Measurements from ENCODE around the gene XAB2. TPM values are rescaled to one million over a fixed set of nuclear protein-coding genes. Genes with fewer than 3 reads are reported as not detected.

XAB2 gene
- total and polyA plus RNA-seq, 12 donors: 18.6 to 31.9 (median 22.7) TPM

GRCh38 chr19:7618348-7618747 lies 11.0 kb downstream of the XAB2 start:
- no peaks in the 10 kb centered on the region for H3K27me3 ChIP-seq
- no peaks in the 10 kb centered on the region for H3K9me3 ChIP-seq
- H3K4me1 ChIP-seq: peaks cover 0 to 11% (median 2%) of the 10 kb centered on the region in 9 donors
- H3K36me3 ChIP-seq: peaks cover 0 to 60% (median 38%) of the 10 kb centered on the region in 9 donors
- TF ChIP-seq CTCF (IDR thresholded peaks at IDR 0.05): no peak
- DNase-seq (no peak), ATAC-seq (peak in 3 of 8 donors; percentile 4 to 23 (median 23))
- H3K4me3 ChIP-seq: no peak overlapping the region
- WGBS, 2 donors: 64 to 69% methylated on average over 4 of the region's 4 CpGs
- H3K27ac ChIP-seq: peak overlapping the region in 2 of 10 donors; percentile 42 to 60
- intact Hi-C loops (cut with DNase I): no loop called here

GRCh38 chr19:7617735-7618134 lies 11.6 kb downstream of the XAB2 start:
- no peak overlapping the region for H3K27ac ChIP-seq
- no peak overlapping the region for H3K4me3 ChIP-seq
- H3K9me3 ChIP-seq: no peaks in the 10 kb centered on the region
- peaks cover 0 to 11% (median 2%) of the 10 kb centered on the region in 9 donors for H3K4me1 ChIP-seq
- intact Hi-C loops (cut with DNase I): no loop called here
- H3K36me3 ChIP-seq: peaks cover 0 to 54% (median 32%) of the 10 kb centered on the region in 9 donors
- ATAC-seq (no peak), DNase-seq (no peak)
- no peak for TF ChIP-seq CTCF (IDR thresholded peaks at IDR 0.05)
- H3K27me3 ChIP-seq: no peaks in the 10 kb centered on the region
- WGBS, 2 donors: 93 to 94% methylated on average over 28 of the region's 28 CpGs

- DNase-seq (no peak), ATAC-seq (no peak)
- Histone ChIP-seq H3K4me3 (no peak overlapping the region), H3K4me1 (peaks cover 0 to 11% (median 2%) of the 10 kb centered on the region in 9 donors), H3K27ac (no peak overlapping the region), H3K27me3 (no peaks in the 10 kb centered on the region), H3K9me3 (no peaks in the 10 kb centered on the region), H3K36me3 (peaks cover 0 to 49% (median 26%) of the 10 kb centered on the region in 9 donors)
- no peak for TF ChIP-seq CTCF (IDR thresholded peaks at IDR 0.05)
- intact Hi-C loops (cut with DNase I): no loop called here
- 87 to 88% methylated on average over 12 of the region's 12 CpGs for WGBS, 2 donors
Observed at GRCh38 chr19:7617172-7617571, 12.2 kb downstream of the XAB2 start.

DNA sequence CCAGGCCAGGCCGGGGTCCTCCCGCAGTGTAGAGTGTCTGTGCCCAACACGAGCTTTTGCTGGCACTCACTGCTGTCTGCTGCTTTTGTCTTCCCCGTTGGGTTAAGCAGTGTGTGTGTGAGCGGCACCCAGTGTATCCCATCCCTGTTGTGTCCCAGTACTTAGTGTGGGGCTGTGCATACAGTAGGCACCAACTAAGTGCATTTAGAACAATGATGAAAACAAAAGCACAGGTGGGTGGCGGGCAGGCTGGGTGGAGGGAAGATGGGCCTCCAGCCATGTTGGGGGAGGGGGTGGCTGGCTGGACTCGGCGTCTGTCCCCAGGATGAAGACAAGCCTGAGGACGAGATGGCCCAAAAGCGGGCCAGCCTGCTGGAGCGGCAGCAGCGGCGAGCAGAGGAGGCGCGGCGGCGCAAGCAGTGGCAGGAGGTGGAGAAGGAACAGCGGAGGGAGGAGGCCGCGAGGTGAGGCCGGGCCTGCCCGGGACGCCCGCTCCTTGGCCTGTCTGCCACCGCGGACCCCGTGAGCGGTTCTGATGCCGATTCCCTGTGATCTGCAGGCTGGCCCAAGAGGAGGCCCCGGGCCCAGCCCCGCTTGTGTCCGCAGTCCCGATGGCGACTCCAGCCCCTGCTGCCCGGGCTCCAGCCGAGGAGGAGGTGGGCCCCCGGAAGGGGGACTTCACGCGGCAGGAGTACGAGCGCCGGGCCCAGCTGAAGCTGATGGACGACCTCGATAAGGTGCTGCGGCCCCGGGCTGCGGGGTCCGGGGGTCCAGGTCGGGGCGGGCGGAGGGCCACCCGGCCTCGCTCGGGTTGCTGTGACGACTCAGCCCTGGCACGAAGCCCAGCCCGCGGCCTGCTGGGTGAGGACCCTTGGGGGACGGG lies 14.2 kb downstream of the XAB2 start:
- WGBS, 2 donors: 79 to 84% methylated on average over 57 to 59 of the region's 59 CpGs
- no peak overlapping the region for H3K4me3 ChIP-seq
- ATAC-seq: no peak
- peaks cover 0 to 11% (median 2%) of the 10 kb centered on the region in 9 donors for H3K4me1 ChIP-seq
- H3K36me3 ChIP-seq: peaks cover 0 to 28% (median 8%) of the 10 kb centered on the region in 9 donors
- TF ChIP-seq CTCF (IDR thresholded peaks at IDR 0.05): no peak
- no peak overlapping the region for H3K27ac ChIP-seq
- no peak for DNase-seq
- H3K9me3 ChIP-seq: no peaks in the 10 kb centered on the region
- intact Hi-C loops (cut with DNase I): no loop called here
- H3K27me3 ChIP-seq: peaks cover 0 to 6% (median 0%) of the 10 kb centered on the region in 7 donors
